22Rv1 (cell line): ENCODE measurements around the gene STK10.

Experiments used
- H3K27ac ChIP-seq: fragments of 450-650 bp; 2 replicates; pipeline ENCODE4 v1.5.1; 2017
- CTCF ChIP-seq: fragments of 450-650 bp; IDR thresholded peaks from 2 replicates; pipeline ENCODE4 v1.5.1; 2017; ENCODE audit warnings: mild to moderate bottlenecking
- ZFX ChIP-seq: fragments of 450-650 bp; IDR thresholded peaks from 2 replicates; pipeline ENCODE4 v1.6.1; 2017; ENCODE audit warnings: antibody characterized with exemption, borderline replicate concordance

The STK10 gene

GRCh38 chr5:172145870-172146747 is 41.9 kb downstream of the STK10 start:
- TF ChIP-seq ZFX (no peak), CTCF (no peak)
- H3K27ac ChIP-seq, result no peak overlapping the region

DNA sequence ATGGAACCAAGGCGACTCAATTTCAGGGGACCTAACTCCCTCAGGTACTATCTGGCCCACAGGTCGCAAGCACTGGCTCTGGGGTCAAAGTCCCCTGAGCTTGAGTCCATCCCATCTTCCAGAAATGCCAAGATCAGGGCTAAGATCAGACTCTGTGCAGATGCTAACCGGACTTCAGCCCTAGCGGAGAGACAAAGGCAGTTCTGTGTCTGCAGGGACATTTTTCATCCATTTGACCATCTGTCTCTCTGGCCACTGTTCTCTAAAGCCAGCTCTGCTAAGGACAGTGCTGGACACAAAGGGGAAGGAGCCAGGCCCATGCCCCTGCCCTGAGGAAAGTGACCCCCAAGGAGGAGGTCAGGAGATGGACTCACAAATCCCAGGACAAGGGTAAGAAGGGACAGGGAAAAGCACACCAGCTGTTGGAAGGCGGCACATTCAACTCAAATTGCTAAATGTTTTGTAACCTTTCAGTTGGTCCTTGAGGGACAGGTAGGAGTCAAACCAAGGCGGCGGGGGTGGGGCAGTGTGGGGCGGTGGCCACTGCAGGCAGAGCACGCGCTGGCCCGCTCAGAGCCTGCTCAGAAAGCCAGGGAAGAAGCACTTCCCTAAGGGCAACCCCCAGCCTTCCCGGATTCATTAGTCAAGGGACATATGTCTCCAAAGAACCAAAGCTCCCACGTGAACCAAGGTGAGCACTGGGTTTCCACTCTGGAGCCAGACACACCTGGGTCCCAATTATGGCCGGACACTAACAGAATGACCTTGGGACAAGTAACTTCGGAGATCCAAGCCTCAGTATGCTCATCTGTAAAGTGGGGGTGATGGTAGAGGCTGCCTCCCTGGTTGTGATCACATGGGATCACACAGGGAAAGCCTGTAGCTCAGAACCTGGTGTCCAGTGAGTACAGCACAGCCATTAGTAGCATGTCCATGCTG is 42.8 kb downstream of the STK10 start:
- TF ChIP-seq CTCF (no peak), ZFX (no peak)
- H3K27ac ChIP-seq, result no peak overlapping the region

DNA sequence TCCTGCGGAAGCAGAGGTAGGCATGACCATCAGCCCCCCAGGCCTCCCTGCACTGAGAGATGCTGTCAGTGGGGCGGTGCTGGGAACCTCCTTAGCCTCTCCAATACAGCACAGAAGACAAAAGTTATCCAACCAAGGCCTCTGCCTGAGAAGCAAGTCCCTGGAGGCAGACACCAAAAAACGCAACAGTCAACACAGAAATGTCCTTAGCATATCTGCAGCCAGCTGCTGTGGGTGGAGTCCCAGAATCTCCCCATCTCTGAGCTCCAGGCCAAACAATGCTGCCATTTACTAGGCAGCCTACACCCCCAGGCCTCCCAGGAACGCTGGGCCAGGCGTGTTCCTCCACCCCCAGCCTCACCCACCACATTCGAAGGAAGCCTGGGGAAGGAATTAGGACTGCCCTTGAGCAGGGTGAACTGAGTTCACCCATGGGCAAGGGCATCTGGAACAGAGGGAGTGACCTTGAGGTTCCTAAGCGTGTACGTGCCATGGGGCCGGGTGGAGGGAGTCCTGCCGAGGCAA is 43.7 kb downstream of the STK10 start:
- no peak overlapping the region for H3K27ac ChIP-seq
- TF ChIP-seq CTCF, result no peak
- no peak for TF ChIP-seq ZFX

GRCh38 chr5:172143875-172144274 is 44.1 kb downstream of the STK10 start:
- TF ChIP-seq CTCF (no peak), ZFX (no peak)
- no peak overlapping the region for H3K27ac ChIP-seq

DNA sequence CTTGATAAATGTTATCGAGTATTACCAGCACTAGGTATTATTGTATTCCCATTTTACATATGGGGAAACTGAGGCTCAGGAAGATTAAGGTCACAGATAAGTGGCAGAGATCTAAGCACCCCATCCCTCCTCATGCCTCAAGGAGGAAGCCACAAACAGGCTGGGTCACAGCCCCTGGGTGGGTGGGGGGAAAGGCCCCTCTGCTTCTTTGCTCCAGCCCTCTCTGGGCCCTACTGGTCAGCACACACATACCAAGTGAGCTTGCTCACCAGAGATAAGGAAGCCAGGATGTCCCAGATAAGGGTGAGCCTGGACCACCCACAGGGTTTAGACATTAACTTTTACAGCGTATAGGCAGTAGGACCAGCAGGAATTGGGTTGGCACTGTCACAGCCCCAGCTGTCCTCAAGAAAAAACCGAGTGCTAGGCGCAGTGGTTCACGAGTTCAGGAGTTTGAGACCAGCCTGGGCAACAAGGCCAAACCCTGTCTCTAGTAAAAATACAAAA is 45.3 kb downstream of the STK10 start:
- TF ChIP-seq CTCF (no peak), ZFX (no peak)
- H3K27ac ChIP-seq, result no peak overlapping the region

DNA sequence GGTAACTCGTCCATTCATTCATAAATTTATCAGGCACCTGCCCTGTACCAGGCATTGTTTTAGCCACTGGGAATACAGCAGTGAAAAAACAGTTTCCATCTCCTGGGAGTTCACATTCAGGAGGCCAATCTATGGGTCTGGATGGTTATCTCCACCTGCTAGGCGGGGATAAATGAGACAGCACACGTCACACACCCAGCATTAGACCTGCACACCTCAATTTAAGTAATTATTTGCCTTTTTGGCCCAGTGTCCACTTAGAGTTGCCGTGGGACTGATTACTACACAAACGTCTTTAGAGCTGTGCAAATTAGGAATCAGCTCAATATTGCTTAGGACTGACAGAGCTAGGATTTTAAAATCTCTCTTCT is 46.1 kb downstream of the STK10 start:
- TF ChIP-seq ZFX (no peak), CTCF (no peak)
- H3K27ac ChIP-seq, result no peak overlapping the region
